HEK293 (cell line): ENCODE data around the gene ROS1.

ENCODE experiments used
- CTCF ChIA-PET: fragments of 350-600 bp; formaldehyde crosslinking; extraction: SDS; loops from one replicate; lab custom pipeline; 2021; ENCODE audit warnings: antibody characterized with exemption; lab: Yijun Ruan, JAX
- POLR2A ChIA-PET: fragments of 300-600 bp; formaldehyde crosslinking; extraction: SDS; loops from one replicate; lab custom pipeline; 2020; ENCODE audit warnings: antibody characterized with exemption, inconsistent platforms; lab: Yijun Ruan, JAX
- H3K27ac ChIP-seq: fragments of 200-500 bp; sonication (Bioruptor generic); 2 replicates; pipeline ENCODE4 v1.5.1; 2014; ENCODE audit warnings: low read depth, low read length, control low read depth, inconsistent platforms; ENCODE audit errors: extremely low read depth
- H3K36me3 ChIP-seq, 2 experiments: fragments of 200-500 bp in 1 of 2; sonication (Bioruptor generic) in 1 of 2; 1 replicate in 1 of 2; 2 replicates in 1 of 2; pipeline ENCODE4 v1.5.1; 2014 to 2017; ENCODE audit warnings: inconsistent platforms in 2 of 2, low read length in 2 of 2; ENCODE audit not compliant: control insufficient read depth in 2 of 2, insufficient read depth in 1 of 2
- H3K4me1 ChIP-seq: fragments of 200-500 bp; sonication (Bioruptor generic); 2 replicates; pipeline ENCODE4 v1.5.1; 2014; ENCODE audit warnings: mild to moderate bottlenecking, low read length, inconsistent platforms; ENCODE audit not compliant: control insufficient read depth, insufficient read depth
- H3K4me3 ChIP-seq: 2 replicates; pipeline ENCODE4 v1.5.1; 2011; ENCODE audit warnings: low read depth, mild to moderate bottlenecking, control low read depth, low read length, moderate library complexity
- H3K9me3 ChIP-seq: fragments of 200-500 bp; sonication (Bioruptor generic); 2 replicates; pipeline ENCODE4 v1.5.1; 2014; ENCODE audit warnings: low read depth, low read length, inconsistent platforms; ENCODE audit not compliant: control insufficient read depth, insufficient read depth
- ATF2 ChIP-seq: fragments of 450-650 bp; formaldehyde crosslinking; IDR thresholded peaks from 2 replicates; pipeline ENCODE4 v1.5.1; 2016; ENCODE audit warnings: missing biosample characterization, missing genetic modification characterization, low read depth
- BCL11B ChIP-seq: fragments of 450-650 bp; formaldehyde crosslinking; IDR thresholded peaks from 2 replicates; pipeline ENCODE4 v1.5.1; 2016; ENCODE audit warnings: low read depth, missing biosample characterization, missing genetic modification characterization
- FEZF1 ChIP-seq: fragments of 450-650 bp; formaldehyde crosslinking; IDR thresholded peaks from 2 replicates; pipeline ENCODE4 v1.5.1; 2016; ENCODE audit warnings: missing biosample characterization, missing genetic modification characterization
- GLIS1 ChIP-seq: fragments of 450-650 bp; formaldehyde crosslinking; IDR thresholded peaks from 2 replicates; pipeline ENCODE4 v1.5.1; 2016; ENCODE audit warnings: missing biosample characterization, missing genetic modification characterization
- MEIS1 ChIP-seq: sonication (generic); formaldehyde crosslinking; IDR thresholded peaks from 2 replicates; pipeline ENCODE4 v1.8.1; 2022; ENCODE audit warnings: missing genetic modification reagents, mild to moderate bottlenecking, borderline replicate concordance
- OSR2 ChIP-seq: fragments of 450-650 bp; formaldehyde crosslinking; IDR thresholded peaks from 2 replicates; pipeline ENCODE4 v1.5.1; 2016; ENCODE audit warnings: missing biosample characterization, missing genetic modification characterization
- SCRT2 ChIP-seq: fragments of 450-650 bp; formaldehyde crosslinking; IDR thresholded peaks from 2 replicates; pipeline ENCODE4 v1.5.1; 2016; ENCODE audit warnings: missing biosample characterization, missing genetic modification characterization
- SETDB1 ChIP-seq: IDR thresholded peaks from one replicate; pipeline ENCODE4 v1.6.1; 2017; ENCODE audit warnings: mild to moderate bottlenecking, low read length, moderate library complexity, mixed read lengths; ENCODE audit not compliant: insufficient read length
- SP2 ChIP-seq: fragments of 450-650 bp; formaldehyde crosslinking; IDR thresholded peaks from 2 replicates; pipeline ENCODE4 v1.5.1; 2016; ENCODE audit warnings: missing biosample characterization, missing genetic modification characterization
- SP7 ChIP-seq: fragments of 450-650 bp; formaldehyde crosslinking; IDR thresholded peaks from 2 replicates; pipeline ENCODE4 v1.5.1; 2016; ENCODE audit warnings: missing biosample characterization, missing genetic modification characterization
- TSHZ1 ChIP-seq: fragments of 450-650 bp; formaldehyde crosslinking; IDR thresholded peaks from 2 replicates; pipeline ENCODE4 v1.5.1; 2016; ENCODE audit warnings: missing biosample characterization, missing genetic modification characterization, borderline replicate concordance
- ZBTB21 ChIP-seq: fragments of 450-650 bp; formaldehyde crosslinking; IDR thresholded peaks from 2 replicates; pipeline ENCODE4 v1.5.1; 2017; ENCODE audit warnings: missing biosample characterization, missing genetic modification characterization
- ZBTB7A ChIP-seq: fragments of 450-650 bp; formaldehyde crosslinking; IDR thresholded peaks from 2 replicates; pipeline ENCODE4 v1.5.1; 2016; ENCODE audit warnings: low read depth, missing biosample characterization, missing genetic modification characterization
- ZEB2 ChIP-seq: fragments of 450-650 bp; formaldehyde crosslinking; IDR thresholded peaks from 2 replicates; pipeline ENCODE4 v1.5.1; 2016; ENCODE audit warnings: missing biosample characterization, missing genetic modification characterization
- ZFP37 ChIP-seq: fragments of 450-650 bp; formaldehyde crosslinking; IDR thresholded peaks from 2 replicates; pipeline ENCODE4 v1.5.1; 2016; ENCODE audit warnings: missing biosample characterization, missing genetic modification characterization
- ZNF114 ChIP-seq: fragments of 450-650 bp; formaldehyde crosslinking; IDR thresholded peaks from 2 replicates; pipeline ENCODE4 v1.5.0; 2017; ENCODE audit warnings: missing biosample characterization, missing genetic modification characterization
- ZNF280C ChIP-seq: fragments of 450-650 bp; formaldehyde crosslinking; IDR thresholded peaks from 2 replicates; pipeline ENCODE4 v1.5.1; 2016; ENCODE audit warnings: missing biosample characterization, missing genetic modification characterization
- ZNF350 ChIP-seq: fragments of 450-650 bp; formaldehyde crosslinking; IDR thresholded peaks from 2 replicates; pipeline ENCODE4 v1.5.0; 2017; ENCODE audit warnings: missing biosample characterization, mild to moderate bottlenecking, missing genetic modification characterization
- ZNF366 ChIP-seq: fragments of 450-650 bp; formaldehyde crosslinking; conservative IDR thresholded peaks from 2 replicates; pipeline ENCODE4 v1.5.1; 2016; ENCODE audit warnings: missing biosample characterization, missing genetic modification characterization
- ZNF549 ChIP-seq: fragments of 450-650 bp; IDR thresholded peaks from 2 replicates; pipeline ENCODE4 v1.5.1; 2018; ENCODE audit warnings: missing biosample characterization, missing genetic modification characterization, mild to moderate bottlenecking, inconsistent platforms, moderate library complexity
- ZNF785 ChIP-seq: fragments of 450-650 bp; formaldehyde crosslinking; IDR thresholded peaks from 2 replicates; pipeline ENCODE4 v1.5.1; 2016; ENCODE audit warnings: missing biosample characterization, missing genetic modification characterization
- ZNF843 ChIP-seq: fragments of 450-650 bp; formaldehyde crosslinking; IDR thresholded peaks from 2 replicates; pipeline ENCODE4 v1.5.1; 2016; ENCODE audit warnings: missing biosample characterization, missing genetic modification characterization
- ZSCAN23 ChIP-seq: fragments of 450-650 bp; formaldehyde crosslinking; IDR thresholded peaks from 2 replicates; pipeline ENCODE4 v1.5.1; 2016; ENCODE audit warnings: missing biosample characterization, missing genetic modification characterization
- ZSCAN4 ChIP-seq: fragments of 450-650 bp; formaldehyde crosslinking; IDR thresholded peaks from 2 replicates; pipeline ENCODE4 v1.5.1; 2017; ENCODE audit warnings: missing biosample characterization, missing genetic modification characterization
- ZSCAN5A ChIP-seq: fragments of 450-650 bp; formaldehyde crosslinking; IDR thresholded peaks from 2 replicates; pipeline ENCODE4 v1.5.1; 2016; ENCODE audit warnings: missing biosample characterization, missing genetic modification characterization

Gene ROS1

GRCh38 chr6:117441824-117442264, 16.1 kb upstream of the ROS1 start:
- H3K36me3 ChIP-seq = no peaks in the 10 kb centered on the region
- H3K4me3 ChIP-seq = no peak overlapping the region
- TF ChIP-seq OSR2 (tag by site-specific recombination) (no peak), ZSCAN23 (tag by site-specific recombination) (no peak), ZSCAN4 (tag by site-specific recombination) (no peak), ZSCAN5A (tag by site-specific recombination) (no peak), ZNF114 (tag by site-specific recombination) (no peak), ZFP37 (no peak), GLIS1 (tag by site-specific recombination) (no peak), ZNF280C (tag by site-specific recombination) (no peak), BCL11B (tag by site-specific recombination) (no peak), ZNF785 (tag by site-specific recombination) (no peak)
- ChIA-PET POLR2A (no interaction called here), CTCF (interaction anchor here (1.2 kb wide), 1 partner anchor 156 kb away, joined by 3 read pairs; no protein-coding TSS in a partner anchor)
- no peaks in the 10 kb centered on the region for H3K4me1 ChIP-seq
- no peak overlapping the region for H3K27ac ChIP-seq
- H3K9me3 ChIP-seq = no peaks in the 10 kb centered on the region

GRCh38 chr6:117440706-117441525, 15.2 kb upstream of the ROS1 start:
- no peaks in the 10 kb centered on the region for H3K4me1 ChIP-seq
- CTCF ChIA-PET = interaction anchor here (1.0 to 1.3 kb wide), 2 partner anchors 9 to 163 kb away, joined by 3 to 8 read pairs; no protein-coding TSS in a partner anchor
- H3K27ac ChIP-seq = no peak overlapping the region
- no peak overlapping the region for H3K4me3 ChIP-seq
- POLR2A ChIA-PET = interaction anchor here (0.9 to 1.2 kb wide), 3 partner anchors 8 to 161 kb away, joined by 4 to 5 read pairs (median 5); partner anchors contain the start of gene GOPC
- H3K36me3 ChIP-seq = no peaks in the 10 kb centered on the region
- H3K9me3 ChIP-seq = no peaks in the 10 kb centered on the region
- no peak for TF ChIP-seq ZBTB7A (tag by site-specific recombination)
- peak; percentile 94 for TF ChIP-seq ZNF549 (tag by site-specific recombination)
- TF ChIP-seq FEZF1 (tag by site-specific recombination) = peak; percentile 27; the same call in 1 of the 2 replicates
- TF ChIP-seq ATF2 (tag by site-specific recombination) = peak; percentile 29; the same call in 1 of the 2 replicates
- TF ChIP-seq MEIS1 = peak; percentile 48; the same call in 1 of the 2 replicates
- TF ChIP-seq SETDB1 = peak; percentile 96
- peak; percentile 89 for TF ChIP-seq ZNF366 (tag by site-specific recombination)
- peak; percentile 53; the same call in 1 of the 2 replicates for TF ChIP-seq ZNF350 (tag by site-specific recombination)
- no peak for TF ChIP-seq ZBTB21 (tag by site-specific recombination)
- peak; percentile 35; the same call in 1 of the 2 replicates for TF ChIP-seq SCRT2 (tag by site-specific recombination)
- TF ChIP-seq SP7 (tag by site-specific recombination) = peak; percentile 84
- peak; percentile 53 for TF ChIP-seq ZEB2
- no peak for TF ChIP-seq TSHZ1 (tag by site-specific recombination)
- peak; percentile 28 for TF ChIP-seq SP2 (tag by site-specific recombination)
- 0 out of 2 replicates have a peak, but pooled peaks have one; percentile 16 for TF ChIP-seq ZNF843
